WERI-Rb-1 (cell line): ENCODE results near the gene HTR1E.
"Not testable (repeated sequence)": the region's sequence is repeated elsewhere in the genome, so short reads cannot be mapped to it uniquely, and the experiment has no call there.

Experiments
- DNase-seq: peaks from one replicate; pipeline ENCODE4 v3.0.0-alpha.2; 2020
- H3K27ac ChIP-seq: fragments of 250-450 bp; sonication (Bioruptor Pico); 2 replicates; pipeline ENCODE4 v1.5.1; 2020; ENCODE audit warnings: mild to moderate bottlenecking, moderate library complexity
- H3K27me3 ChIP-seq: fragments of 250-450 bp; sonication (Bioruptor Pico); 2 replicates; pipeline ENCODE4 v1.5.1; 2021; ENCODE audit warnings: mild to moderate bottlenecking, low read depth, moderate library complexity; ENCODE audit not compliant: insufficient read depth, severe bottlenecking
- H3K36me3 ChIP-seq: fragments of 250-450 bp; sonication (Bioruptor Pico); 2 replicates; pipeline ENCODE4 v1.5.1; 2020; ENCODE audit warnings: mild to moderate bottlenecking, moderate library complexity
- H3K4me3 ChIP-seq: 2 replicates; pipeline ENCODE4 v1.5.1; 2011; ENCODE audit warnings: low read depth, mild to moderate bottlenecking, control low read depth, low read length
- H3K9me3 ChIP-seq: fragments of 250-450 bp; sonication (Bioruptor Pico); 2 replicates; pipeline ENCODE4 v1.5.1; 2021; ENCODE audit warnings: mild to moderate bottlenecking, moderate library complexity; ENCODE audit not compliant: severe bottlenecking
- TF ChIP-seq, protein P1 (sequence below): IDR thresholded peaks from 2 replicates; pipeline ENCODE4 v1.5.1; 2011; ENCODE audit warnings: low read depth, mild to moderate bottlenecking, control low read depth, inconsistent platforms, low read length

HTR1E gene

GRCh38 chr6:86978251-86978650 is 40.9 kb downstream of the HTR1E start:
- peaks cover 15% of the 10 kb centered on the region for H3K27me3 ChIP-seq
- TF ChIP-seq, protein P1, sequence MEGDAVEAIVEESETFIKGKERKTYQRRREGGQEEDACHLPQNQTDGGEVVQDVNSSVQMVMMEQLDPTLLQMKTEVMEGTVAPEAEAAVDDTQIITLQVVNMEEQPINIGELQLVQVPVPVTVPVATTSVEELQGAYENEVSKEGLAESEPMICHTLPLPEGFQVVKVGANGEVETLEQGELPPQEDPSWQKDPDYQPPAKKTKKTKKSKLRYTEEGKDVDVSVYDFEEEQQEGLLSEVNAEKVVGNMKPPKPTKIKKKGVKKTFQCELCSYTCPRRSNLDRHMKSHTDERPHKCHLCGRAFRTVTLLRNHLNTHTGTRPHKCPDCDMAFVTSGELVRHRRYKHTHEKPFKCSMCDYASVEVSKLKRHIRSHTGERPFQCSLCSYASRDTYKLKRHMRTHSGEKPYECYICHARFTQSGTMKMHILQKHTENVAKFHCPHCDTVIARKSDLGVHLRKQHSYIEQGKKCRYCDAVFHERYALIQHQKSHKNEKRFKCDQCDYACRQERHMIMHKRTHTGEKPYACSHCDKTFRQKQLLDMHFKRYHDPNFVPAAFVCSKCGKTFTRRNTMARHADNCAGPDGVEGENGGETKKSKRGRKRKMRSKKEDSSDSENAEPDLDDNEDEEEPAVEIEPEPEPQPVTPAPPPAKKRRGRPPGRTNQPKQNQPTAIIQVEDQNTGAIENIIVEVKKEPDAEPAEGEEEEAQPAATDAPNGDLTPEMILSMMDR: no peak
- no peaks in the 10 kb centered on the region for H3K36me3 ChIP-seq
- no peaks in the 10 kb centered on the region for H3K9me3 ChIP-seq
- DNase-seq: no peak
- no peak overlapping the region for H3K27ac ChIP-seq
- H3K4me3 ChIP-seq: no peak overlapping the region

DNA sequence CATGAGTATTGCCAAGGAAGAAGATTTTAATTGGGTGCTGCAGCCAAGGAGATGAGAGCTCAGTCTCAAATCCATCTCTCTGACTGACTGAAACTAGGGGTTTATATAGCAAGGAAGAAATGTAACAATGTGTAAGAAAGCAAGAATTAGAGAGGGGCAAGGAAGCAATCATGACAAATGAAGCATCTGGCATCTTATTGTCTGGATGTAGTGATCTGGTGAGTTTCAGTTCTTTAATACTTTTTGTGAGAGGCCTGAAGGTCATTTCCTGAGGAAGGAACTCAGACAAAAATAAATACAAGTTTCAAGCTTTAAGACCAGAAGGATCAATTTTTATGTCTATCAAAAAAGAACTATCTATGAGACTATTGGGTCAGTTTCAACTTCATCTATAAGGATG is 64.2 kb downstream of the HTR1E start:
- TF ChIP-seq, protein P1: no peak
- H3K4me3 ChIP-seq: no peak overlapping the region
- H3K27ac ChIP-seq: no peak overlapping the region
- peaks cover 3% of the 10 kb centered on the region for H3K9me3 ChIP-seq
- H3K36me3 ChIP-seq: no peaks in the 10 kb centered on the region
- no peaks in the 10 kb centered on the region for H3K27me3 ChIP-seq
- DNase-seq: no peak

GRCh38 chr6:87002391-87002790 is 65.1 kb downstream of the HTR1E start:
- not testable (repeated sequence) for DNase-seq, H3K27ac ChIP-seq, H3K36me3 ChIP-seq, H3K4me3 ChIP-seq, H3K9me3 ChIP-seq, H3K27me3 ChIP-seq

DNA sequence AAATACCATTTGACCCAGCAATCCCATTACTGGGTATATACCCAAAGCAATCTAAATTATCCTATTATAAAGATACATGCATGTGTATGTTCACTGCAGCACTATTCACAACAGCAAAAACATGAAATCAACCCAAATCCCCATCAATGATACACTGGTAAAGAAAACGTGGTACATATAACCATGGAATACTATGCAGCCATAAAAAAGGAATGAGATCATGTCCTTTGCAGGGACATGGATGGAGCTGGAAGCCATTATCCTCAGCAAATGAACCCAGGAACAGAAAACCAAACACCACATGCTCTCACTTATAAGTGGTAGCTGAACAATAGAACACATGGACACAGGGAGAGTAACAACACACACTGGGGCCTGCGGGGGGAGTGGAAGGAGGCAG is 69.2 kb downstream of the HTR1E start:
- H3K4me3 ChIP-seq, H3K36me3 ChIP-seq, H3K9me3 ChIP-seq, DNase-seq, H3K27ac ChIP-seq, H3K27me3 ChIP-seq: not testable (repeated sequence)

GRCh38 chr6:87009581-87009980 is 72.3 kb downstream of the HTR1E start:
- not testable (repeated sequence) for H3K27me3 ChIP-seq, DNase-seq, H3K27ac ChIP-seq, H3K9me3 ChIP-seq, H3K36me3 ChIP-seq, H3K4me3 ChIP-seq

DNA sequence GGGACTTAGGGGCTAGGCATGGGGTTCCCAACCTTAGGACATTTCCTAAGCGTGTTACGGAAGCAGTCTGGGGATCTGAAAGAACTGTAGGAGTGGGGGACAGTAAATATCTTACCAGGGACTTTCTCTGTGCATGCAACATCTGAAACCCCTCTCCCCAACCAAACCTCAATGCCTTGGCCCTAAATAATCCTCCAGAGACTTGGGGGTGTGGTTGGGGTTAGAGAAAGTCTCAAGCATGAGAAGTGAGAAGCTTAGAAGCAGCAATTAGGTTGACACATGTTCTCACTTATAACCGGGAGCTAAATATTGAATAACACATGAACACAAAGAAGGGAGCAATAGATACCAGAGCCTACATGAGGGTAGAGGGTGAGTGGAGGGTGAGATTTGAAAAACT is 74.7 kb downstream of the HTR1E start:
- Histone ChIP-seq H3K9me3 (peaks cover 2% of the 10 kb centered on the region), H3K36me3 (no peaks in the 10 kb centered on the region), H3K4me3 (no peak overlapping the region), H3K27me3 (no peaks in the 10 kb centered on the region), H3K27ac (no peak overlapping the region)
- TF ChIP-seq, protein P1: no peak
- DNase-seq: no peak

DNA sequence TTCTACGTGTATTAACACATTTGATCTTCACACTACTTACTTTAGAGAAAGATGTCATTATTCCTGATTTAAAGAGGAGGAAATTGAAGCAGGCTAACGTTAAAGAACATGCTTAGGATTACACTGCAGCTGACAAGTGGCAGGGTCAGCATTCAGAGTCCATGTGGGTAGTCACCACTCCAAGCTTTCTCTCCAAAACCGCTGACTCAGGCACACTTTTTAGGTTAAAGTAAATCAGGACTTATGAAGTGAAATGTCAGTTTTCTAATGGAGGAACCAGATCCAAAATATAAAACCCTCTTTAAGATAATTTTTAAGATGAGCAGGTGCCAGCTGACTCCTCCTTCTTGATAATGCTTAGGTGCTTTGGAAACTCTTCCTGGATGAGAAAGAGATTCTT is 75.4 kb downstream of the HTR1E start:
- TF ChIP-seq, protein P1: no peak
- no peak overlapping the region for H3K4me3 ChIP-seq
- peaks cover 2% of the 10 kb centered on the region for H3K9me3 ChIP-seq
- H3K27ac ChIP-seq: no peak overlapping the region
- H3K36me3 ChIP-seq: no peaks in the 10 kb centered on the region
- H3K27me3 ChIP-seq: no peaks in the 10 kb centered on the region
- no peak for DNase-seq
